ENCODE measurements around the gene TADA3.

The TADA3 gene

GRCh38 chr3:9783954-9784353, 8.3 kb downstream of the TADA3 start:
- Histone ChIP-seq H3K27me3 (ENCODE audit: control insufficient read depth, insufficient read depth, low read length) (no peaks in the 10 kb centered on the region), H3K36me3 (ENCODE audit: control insufficient read depth, insufficient read depth, low read length) (no peaks in the 10 kb centered on the region)
- TF ChIP-seq CTCF (IDR thresholded peaks at IDR 0.05): no peak

GRCh38 chr3:9782770-9783169, 9.5 kb downstream of the TADA3 start:
- Histone ChIP-seq H3K4me1 (peaks cover 5% of the 10 kb centered on the region), H3K27me3 (ENCODE audit: control insufficient read depth, insufficient read depth, low read length) (no peaks in the 10 kb centered on the region), H3K4me2 (ENCODE audit: low read length) (no peak overlapping the region), H3K79me2 (no peaks in the 10 kb centered on the region), H3K9ac (no peak overlapping the region), H2AFZ (no peak overlapping the region), H3K9me3 (ENCODE audit: control insufficient read depth, low read length) (no peaks in the 10 kb centered on the region), H3K27ac (no peak overlapping the region), H3K36me3 (ENCODE audit: control insufficient read depth, insufficient read depth, low read length) (no peaks in the 10 kb centered on the region), H3K4me3 (ENCODE audit: low read depth, low read length) (no peak overlapping the region)
- peak; percentile 21 for TF ChIP-seq CTCF (IDR thresholded peaks at IDR 0.05)

More at GRCh38 chr3:9783954-9784353, 8.3 kb downstream of the TADA3 start:
- Histone ChIP-seq H3K9me3 (ENCODE audit: control insufficient read depth, low read length) (no peaks in the 10 kb centered on the region), H2AFZ (no peak overlapping the region), H3K4me3 (ENCODE audit: low read depth, low read length) (no peak overlapping the region), H3K79me2 (no peaks in the 10 kb centered on the region), H3K9ac (no peak overlapping the region), H3K27ac (no peak overlapping the region), H3K4me1 (peaks cover 5% of the 10 kb centered on the region), H3K4me2 (ENCODE audit: low read length) (no peak overlapping the region)

- H2AFZ ChIP-seq: no peak overlapping the region
- no peak for TF ChIP-seq CTCF (IDR thresholded peaks at IDR 0.05)
- no peak overlapping the region for H3K9ac ChIP-seq
- H3K4me1 ChIP-seq: peaks cover 5% of the 10 kb centered on the region
- H3K79me2 ChIP-seq: no peaks in the 10 kb centered on the region
- H3K4me3 ChIP-seq (ENCODE audit: low read depth, low read length): no peak overlapping the region
- H3K27me3 ChIP-seq (ENCODE audit: control insufficient read depth, insufficient read depth, low read length): no peaks in the 10 kb centered on the region
- H3K9me3 ChIP-seq (ENCODE audit: control insufficient read depth, low read length): no peaks in the 10 kb centered on the region
- H3K4me2 ChIP-seq (ENCODE audit: low read length): no peak overlapping the region
- no peaks in the 10 kb centered on the region for H3K36me3 ChIP-seq (ENCODE audit: control insufficient read depth, insufficient read depth, low read length)
- no peak overlapping the region for H3K27ac ChIP-seq
These were observed 10.2 kb downstream of the TADA3 start for GRCh38 chr3:9781978-9782603.

- Histone ChIP-seq H3K9me3 (ENCODE audit: control insufficient read depth, low read length) (no peaks in the 10 kb centered on the region), H3K9ac (no peak overlapping the region), H3K27ac (no peak overlapping the region), H3K79me2 (no peaks in the 10 kb centered on the region), H3K4me2 (ENCODE audit: low read length) (no peak overlapping the region), H3K4me1 (peaks cover 5% of the 10 kb centered on the region), H3K4me3 (ENCODE audit: low read depth, low read length) (no peak overlapping the region), H2AFZ (no peak overlapping the region), H3K27me3 (ENCODE audit: control insufficient read depth, insufficient read depth, low read length) (no peaks in the 10 kb centered on the region), H3K36me3 (ENCODE audit: control insufficient read depth, insufficient read depth, low read length) (no peaks in the 10 kb centered on the region)
- no peak for TF ChIP-seq CTCF (IDR thresholded peaks at IDR 0.05)
These were observed 10.7 kb downstream of the TADA3 start for GRCh38 chr3:9781551-9781950.

GRCh38 chr3:9780910-9781309, 11.4 kb downstream of the TADA3 start:
- H3K27me3 ChIP-seq (ENCODE audit: control insufficient read depth, insufficient read depth, low read length): no peaks in the 10 kb centered on the region
- no peak overlapping the region for H2AFZ ChIP-seq
- H3K4me1 ChIP-seq: peaks cover 3% of the 10 kb centered on the region
- no peaks in the 10 kb centered on the region for H3K79me2 ChIP-seq
- H3K9ac ChIP-seq: no peak overlapping the region
- H3K4me3 ChIP-seq (ENCODE audit: low read depth, low read length): no peak overlapping the region
- H3K36me3 ChIP-seq (ENCODE audit: control insufficient read depth, insufficient read depth, low read length): no peaks in the 10 kb centered on the region
- no peak overlapping the region for H3K27ac ChIP-seq
- peak overlapping the region; percentile 5 for H3K4me2 ChIP-seq (ENCODE audit: low read length)
- TF ChIP-seq CTCF (IDR thresholded peaks at IDR 0.05): no peak
- H3K9me3 ChIP-seq (ENCODE audit: control insufficient read depth, low read length): no peaks in the 10 kb centered on the region

Measured in parathyroid adenoma (tissue), 2 donors.